ENCODE results near the gene C13orf46.

The C13orf46 gene

DNA sequence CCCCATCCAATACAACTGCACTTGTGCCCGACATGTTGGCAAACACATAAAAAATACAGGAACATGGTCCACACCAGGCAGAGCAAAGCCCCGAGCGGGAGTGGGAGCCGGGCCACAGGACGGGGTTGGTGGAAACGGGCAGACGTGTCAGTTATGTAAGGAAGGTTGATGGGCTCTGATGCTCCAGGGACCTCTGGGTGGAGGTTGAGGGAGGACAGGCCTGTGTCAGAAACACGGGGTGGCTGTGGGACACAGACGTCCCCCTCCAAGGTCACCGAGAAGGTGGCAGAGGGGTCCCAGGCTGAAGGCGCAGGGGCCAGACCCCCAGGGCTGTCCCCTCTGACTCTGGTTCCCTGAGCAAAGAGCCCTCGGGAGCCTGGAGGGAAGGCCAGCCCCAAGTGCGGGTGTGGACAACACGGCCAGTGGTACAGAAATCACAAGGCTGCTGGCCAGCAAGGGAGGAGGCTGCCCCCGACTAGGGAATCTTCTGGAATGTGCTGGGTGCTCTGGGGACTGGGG lies 31.4 kb upstream of the C13orf46 start:
- H3K27me3 ChIP-seq (ENCODE audit: control insufficient read depth, insufficient read depth, low read length) = no peaks in the 10 kb centered on the region
- peaks cover 9% of the 10 kb centered on the region for H3K36me3 ChIP-seq (ENCODE audit: control insufficient read depth, insufficient read depth, low read length)
- H3K4me3 ChIP-seq (ENCODE audit: low read length) = no peak overlapping the region

DNA sequence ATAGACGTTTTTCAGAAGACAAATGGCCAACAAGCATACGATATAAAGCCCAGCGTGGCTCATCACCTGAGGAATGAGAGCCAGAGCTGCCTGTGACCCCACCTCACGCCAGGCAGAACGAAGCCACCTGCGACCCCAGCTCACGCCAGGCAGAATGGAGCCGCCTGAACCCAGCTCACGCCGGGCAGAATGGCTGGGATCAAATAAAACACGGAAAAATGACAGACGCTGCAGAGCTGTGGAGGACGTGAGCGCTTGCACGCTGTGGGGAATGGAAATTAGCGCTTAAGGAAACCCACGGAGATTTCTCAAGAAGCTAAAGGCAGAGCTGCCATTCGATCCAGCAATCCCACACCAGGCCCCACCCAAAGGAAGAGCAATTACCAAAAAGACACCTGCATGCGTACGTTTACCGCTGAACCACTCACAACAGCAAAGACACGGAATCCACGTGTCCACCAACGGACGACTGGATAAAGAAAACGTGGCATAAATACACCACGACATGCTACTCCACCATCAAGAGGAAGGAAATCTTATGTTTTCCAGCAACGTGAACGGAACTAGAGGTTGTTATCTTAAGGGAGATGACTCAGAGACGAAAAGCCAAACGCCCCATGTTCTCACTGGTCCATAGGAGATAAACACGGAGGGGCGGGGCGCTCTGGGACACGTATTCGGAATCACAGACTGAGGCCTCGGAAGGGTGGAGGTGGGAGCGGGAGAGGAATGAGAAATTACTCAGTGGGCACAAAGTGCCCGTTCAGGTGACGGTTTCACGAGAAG lies 30.7 kb upstream of the C13orf46 start:
- no peak overlapping the region for H3K4me3 ChIP-seq (ENCODE audit: low read length)
- H3K36me3 ChIP-seq (ENCODE audit: control insufficient read depth, insufficient read depth, low read length) = peaks cover 5% of the 10 kb centered on the region
- no peak overlapping the region for H3K27ac ChIP-seq (ENCODE audit: low read depth, low read length)
- H3K4me1 ChIP-seq (ENCODE audit: control insufficient read depth, insufficient read depth, low read length) = no peaks in the 10 kb centered on the region
- no peaks in the 10 kb centered on the region for H3K27me3 ChIP-seq (ENCODE audit: control insufficient read depth, insufficient read depth, low read length)
- H3K9ac ChIP-seq (ENCODE audit: low read length) = no peak overlapping the region

More for the DNA sequence above, 31.4 kb upstream of the C13orf46 start:
- H3K4me1 ChIP-seq (ENCODE audit: control insufficient read depth, insufficient read depth, low read length) = no peaks in the 10 kb centered on the region
- H3K27ac ChIP-seq (ENCODE audit: low read depth, low read length) = no peak overlapping the region
- H3K9ac ChIP-seq (ENCODE audit: low read length) = no peak overlapping the region

GRCh38 chr13:114002771-114003321 lies 29.0 kb upstream of the C13orf46 start:
- no peak overlapping the region for H3K9ac ChIP-seq (ENCODE audit: low read length)
- no peak overlapping the region for H3K4me3 ChIP-seq (ENCODE audit: low read length)
- no peaks in the 10 kb centered on the region for H3K36me3 ChIP-seq (ENCODE audit: control insufficient read depth, insufficient read depth, low read length)
- no peak overlapping the region for H3K27ac ChIP-seq (ENCODE audit: low read depth, low read length)
- H3K4me1 ChIP-seq (ENCODE audit: control insufficient read depth, insufficient read depth, low read length) = peaks cover 3% of the 10 kb centered on the region
- no peaks in the 10 kb centered on the region for H3K27me3 ChIP-seq (ENCODE audit: control insufficient read depth, insufficient read depth, low read length)

GRCh38 chr13:114002009-114002544 lies 28.2 kb upstream of the C13orf46 start:
- H3K4me3 ChIP-seq (ENCODE audit: low read length) = no peak overlapping the region
- no peak overlapping the region for H3K9ac ChIP-seq (ENCODE audit: low read length)
- H3K36me3 ChIP-seq (ENCODE audit: control insufficient read depth, insufficient read depth, low read length) = no peaks in the 10 kb centered on the region
- no peak overlapping the region for H3K27ac ChIP-seq (ENCODE audit: low read depth, low read length)
- H3K27me3 ChIP-seq (ENCODE audit: control insufficient read depth, insufficient read depth, low read length) = no peaks in the 10 kb centered on the region
- H3K4me1 ChIP-seq (ENCODE audit: control insufficient read depth, insufficient read depth, low read length) = peaks cover 3% of the 10 kb centered on the region

- Histone ChIP-seq H3K4me1 (ENCODE audit: control insufficient read depth, insufficient read depth, low read length) (peaks cover 3% of the 10 kb centered on the region), H3K27me3 (ENCODE audit: control insufficient read depth, insufficient read depth, low read length) (no peaks in the 10 kb centered on the region), H3K27ac (ENCODE audit: low read depth, low read length) (no peak overlapping the region), H3K36me3 (ENCODE audit: control insufficient read depth, insufficient read depth, low read length) (peaks cover 5% of the 10 kb centered on the region), H3K9ac (ENCODE audit: low read length) (no peak overlapping the region), H3K4me3 (ENCODE audit: low read length) (no peak overlapping the region)
Measured at GRCh38 chr13:114001331-114002008, 27.6 kb upstream of the C13orf46 start.

DNA sequence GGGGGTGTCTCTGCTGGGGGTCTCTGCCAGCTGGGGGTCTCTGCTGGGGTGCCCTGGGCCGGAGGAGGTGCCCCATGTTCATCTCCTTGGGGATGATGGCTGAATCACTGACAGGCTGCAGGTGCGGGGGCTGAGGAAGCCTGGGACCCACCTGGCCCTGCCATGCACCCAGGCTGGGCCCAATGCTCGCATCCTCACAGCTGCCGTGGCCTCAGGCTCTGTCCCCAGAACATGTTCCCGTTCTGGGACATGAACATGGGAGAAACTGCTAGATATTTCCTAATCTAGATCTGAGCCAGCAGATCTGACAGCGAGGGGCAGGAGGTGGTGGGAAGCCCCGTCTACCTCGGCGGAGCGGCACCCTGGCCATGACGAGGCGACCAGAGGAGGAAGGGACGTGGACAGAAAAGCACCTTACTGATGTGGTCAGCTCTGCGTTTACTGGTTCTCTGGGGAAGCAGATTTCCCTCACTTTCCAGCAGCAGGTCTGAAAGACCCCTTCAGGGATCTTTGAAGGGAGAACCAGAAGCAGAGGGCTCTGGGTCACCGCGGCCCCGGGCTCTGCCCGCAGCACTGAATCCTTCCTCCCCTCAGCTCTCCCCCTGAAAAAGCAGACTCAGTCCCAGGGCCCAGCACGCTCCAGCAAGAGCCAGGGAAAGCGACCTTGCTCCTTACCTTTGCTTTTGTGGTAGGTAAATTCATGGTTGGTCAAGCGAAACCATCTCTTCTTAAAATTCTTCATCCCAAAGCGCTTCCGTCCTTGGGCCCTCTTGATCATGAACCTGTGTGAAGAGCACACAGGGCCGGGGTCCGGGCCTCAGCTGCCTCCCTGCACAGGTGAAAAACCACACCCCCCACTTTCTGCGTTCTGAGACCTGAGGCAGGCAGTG lies 26.5 kb upstream of the C13orf46 start:
- H3K4me1 ChIP-seq (ENCODE audit: control insufficient read depth, insufficient read depth, low read length) = peaks cover 3% of the 10 kb centered on the region
- no peak overlapping the region for H3K4me3 ChIP-seq (ENCODE audit: low read length)
- H3K9ac ChIP-seq (ENCODE audit: low read length) = no peak overlapping the region
- H3K27me3 ChIP-seq (ENCODE audit: control insufficient read depth, insufficient read depth, low read length) = no peaks in the 10 kb centered on the region
- H3K27ac ChIP-seq (ENCODE audit: low read depth, low read length) = no peak overlapping the region
- H3K36me3 ChIP-seq (ENCODE audit: control insufficient read depth, insufficient read depth, low read length) = peaks cover 10% of the 10 kb centered on the region

GRCh38 chr13:113999618-113999910 lies 25.7 kb upstream of the C13orf46 start:
- Histone ChIP-seq H3K27me3 (ENCODE audit: control insufficient read depth, insufficient read depth, low read length) (no peaks in the 10 kb centered on the region), H3K4me3 (ENCODE audit: low read length) (no peak overlapping the region), H3K9ac (ENCODE audit: low read length) (no peak overlapping the region), H3K27ac (ENCODE audit: low read depth, low read length) (no peak overlapping the region), H3K4me1 (ENCODE audit: control insufficient read depth, insufficient read depth, low read length) (peaks cover 3% of the 10 kb centered on the region), H3K36me3 (ENCODE audit: control insufficient read depth, insufficient read depth, low read length) (peaks cover 10% of the 10 kb centered on the region)

GRCh38 chr13:113998781-113999617 lies 25.1 kb upstream of the C13orf46 start:
- no peak overlapping the region for H3K4me3 ChIP-seq (ENCODE audit: low read length)
- H3K27ac ChIP-seq (ENCODE audit: low read depth, low read length) = no peak overlapping the region
- no peak overlapping the region for H3K9ac ChIP-seq (ENCODE audit: low read length)
- H3K4me1 ChIP-seq (ENCODE audit: control insufficient read depth, insufficient read depth, low read length) = peaks cover 3% of the 10 kb centered on the region
- H3K27me3 ChIP-seq (ENCODE audit: control insufficient read depth, insufficient read depth, low read length) = no peaks in the 10 kb centered on the region
- peaks cover 10% of the 10 kb centered on the region for H3K36me3 ChIP-seq (ENCODE audit: control insufficient read depth, insufficient read depth, low read length)

- no peak overlapping the region for H3K27ac ChIP-seq (ENCODE audit: low read depth, low read length)
- no peaks in the 10 kb centered on the region for H3K27me3 ChIP-seq (ENCODE audit: control insufficient read depth, insufficient read depth, low read length)
- H3K4me1 ChIP-seq (ENCODE audit: control insufficient read depth, insufficient read depth, low read length) = peaks cover 3% of the 10 kb centered on the region
- no peak overlapping the region for H3K9ac ChIP-seq (ENCODE audit: low read length)
- no peak overlapping the region for H3K4me3 ChIP-seq (ENCODE audit: low read length)
- peaks cover 10% of the 10 kb centered on the region for H3K36me3 ChIP-seq (ENCODE audit: control insufficient read depth, insufficient read depth, low read length)
Measured at GRCh38 chr13:113997845-113998751, 24.2 kb upstream of the C13orf46 start.

- Histone ChIP-seq H3K27ac (ENCODE audit: low read depth, low read length) (no peak overlapping the region), H3K4me1 (ENCODE audit: control insufficient read depth, insufficient read depth, low read length) (peaks cover 3% of the 10 kb centered on the region), H3K36me3 (ENCODE audit: control insufficient read depth, insufficient read depth, low read length) (peaks cover 10% of the 10 kb centered on the region), H3K9ac (ENCODE audit: low read length) (no peak overlapping the region), H3K27me3 (ENCODE audit: control insufficient read depth, insufficient read depth, low read length) (no peaks in the 10 kb centered on the region), H3K4me3 (ENCODE audit: low read length) (no peak overlapping the region)
Measured at GRCh38 chr13:113996912-113997745, 23.3 kb upstream of the C13orf46 start.
